Measurements from ENCODE around the gene COL9A3.

Gene COL9A3

GRCh38 chr20:62794007-62794724 lies 22.7 kb upstream of the COL9A3 start:
- H2BK12ac ChIP-seq (ENCODE audit: low read length in 2 of 2): peak overlapping the region; percentile 82 to 96
- H3K36me3 ChIP-seq (ENCODE audit: control insufficient read depth in 1 of 2, insufficient read depth in 2 of 2, low read depth in 1 of 2, low read length in 2 of 2): peaks cover 18 to 21% of the 10 kb centered on the region in 2 experiments
- H3K9ac ChIP-seq (ENCODE audit: low read length): peak overlapping the region; percentile 85
- H2AK5ac ChIP-seq (ENCODE audit: low read length, severe bottlenecking): peak overlapping the region; percentile 38
- H3K4me1 ChIP-seq (ENCODE audit: control insufficient read depth, insufficient read depth, low read depth, low read length): peaks cover 49% of the 10 kb centered on the region
- peak overlapping the region; percentile 15 for H3K27ac ChIP-seq (ENCODE audit: low read length, poor library complexity, severe bottlenecking)
- peak overlapping the region; percentile 93 to 96 for H3K4ac ChIP-seq (ENCODE audit: low read depth in 1 of 2, low read length in 2 of 2)
- peak; percentile 95 for DNase-seq
- H4K8ac ChIP-seq (ENCODE audit: low read length): peak overlapping the region; percentile 99
- peak overlapping the region in 1 of 2 experiments; percentile 87 for H3K14ac ChIP-seq (ENCODE audit: low read length in 2 of 2)
- peak overlapping the region; percentile 96 for H3K4me2 ChIP-seq (ENCODE audit: low read length, poor library complexity, severe bottlenecking)
- H2BK5ac ChIP-seq (ENCODE audit: low read depth, low read length, poor library complexity, severe bottlenecking): peak overlapping the region; percentile 20
- no peaks in the 10 kb centered on the region for H3K9me3 ChIP-seq (ENCODE audit: control insufficient read depth, low read length)
- peak overlapping the region; percentile 96 to 97 for H3K18ac ChIP-seq (ENCODE audit: low read depth in 1 of 2, low read length in 2 of 2)
- H4K91ac ChIP-seq (ENCODE audit: low read length): peak overlapping the region; percentile 99
- 1% methylated on average over 37 of the region's 69 CpGs for WGBS
- H2BK15ac ChIP-seq (ENCODE audit: low read depth, poor library complexity, severe bottlenecking): peak overlapping the region; percentile 65
- H2BK120ac ChIP-seq (ENCODE audit: low read depth, low read length): peak overlapping the region; percentile 39
- peaks cover 2 to 10% of the 10 kb centered on the region in 2 experiments for H3K27me3 ChIP-seq (ENCODE audit: control insufficient read depth in 1 of 2, insufficient read depth in 1 of 2, low read length in 2 of 2)
- peak overlapping the region in 1 of 2 experiments; percentile 14 for H3K23ac ChIP-seq (ENCODE audit: low read length in 2 of 2)
- H2AFZ ChIP-seq (ENCODE audit: low read depth, low read length): peak overlapping the region; percentile 79
- peaks cover 17% of the 10 kb centered on the region for H3K79me1 ChIP-seq (replicated peaks; ENCODE audit: low read length, poor library complexity, severe bottlenecking)
- H3K4me3 ChIP-seq (ENCODE audit: insufficient read depth in 1 of 2, low read depth in 1 of 2, low read length in 2 of 2): peak overlapping the region; percentile 51 to 87

- Histone ChIP-seq H2BK120ac (ENCODE audit: low read depth, low read length) (no peak overlapping the region), H3K4me1 (ENCODE audit: control insufficient read depth, insufficient read depth, low read depth, low read length) (peaks cover 55% of the 10 kb centered on the region), H3K23ac (ENCODE audit: low read length in 2 of 2) (no peak overlapping the region), H3K4me3 (ENCODE audit: insufficient read depth in 1 of 2, low read depth in 1 of 2, low read length in 2 of 2) (peak overlapping the region; percentile 65 to 87), H3K18ac (ENCODE audit: low read depth in 1 of 2, low read length in 2 of 2) (peak overlapping the region; percentile 8 to 96), H3K27ac (ENCODE audit: low read length, poor library complexity, severe bottlenecking) (no peak overlapping the region), H3K36me3 (ENCODE audit: control insufficient read depth in 1 of 2, insufficient read depth in 2 of 2, low read depth in 1 of 2, low read length in 2 of 2) (peaks cover 28 to 30% of the 10 kb centered on the region in 2 experiments), H2AK5ac (ENCODE audit: low read length, severe bottlenecking) (no peak overlapping the region), H4K91ac (ENCODE audit: low read length) (peak overlapping the region; percentile 80), H3K9me3 (ENCODE audit: control insufficient read depth, low read length) (no peaks in the 10 kb centered on the region), H3K79me1 (replicated peaks; ENCODE audit: low read length, poor library complexity, severe bottlenecking) (peaks cover 19% of the 10 kb centered on the region), H3K4me2 (ENCODE audit: low read length, poor library complexity, severe bottlenecking) (peak overlapping the region; percentile 96), H4K8ac (ENCODE audit: low read length) (peak overlapping the region; percentile 52), H3K9ac (ENCODE audit: low read length) (peak overlapping the region; percentile 85), H2BK12ac (ENCODE audit: low read length in 2 of 2) (peak overlapping the region in 1 of 2 experiments; percentile 69), H3K14ac (ENCODE audit: low read length in 2 of 2) (no peak overlapping the region), H3K27me3 (ENCODE audit: control insufficient read depth in 1 of 2, insufficient read depth in 1 of 2, low read length in 2 of 2) (no peaks in the 10 kb centered on the region), H3K4ac (ENCODE audit: low read depth in 1 of 2, low read length in 2 of 2) (no peak overlapping the region), H2BK15ac (ENCODE audit: low read depth, poor library complexity, severe bottlenecking) (no peak overlapping the region), H2AFZ (ENCODE audit: low read depth, low read length) (peak overlapping the region; percentile 92), H2BK5ac (ENCODE audit: low read depth, low read length, poor library complexity, severe bottlenecking) (no peak overlapping the region)
- peak; percentile 83 for DNase-seq
- under 1% methylated on average over 67 of the region's 68 CpGs for WGBS
Observed at GRCh38 chr20:62795023-62795761, 21.7 kb upstream of the COL9A3 start.

- no peaks in the 10 kb centered on the region for H3K27me3 ChIP-seq (ENCODE audit: control insufficient read depth in 1 of 2, insufficient read depth in 1 of 2, low read length in 2 of 2)
- peaks cover 48% of the 10 kb centered on the region for H3K4me1 ChIP-seq (ENCODE audit: control insufficient read depth, insufficient read depth, low read depth, low read length)
- H3K79me1 ChIP-seq (replicated peaks; ENCODE audit: low read length, poor library complexity, severe bottlenecking): peaks cover 19% of the 10 kb centered on the region
- peak overlapping the region; percentile 16 to 87 for H3K4ac ChIP-seq (ENCODE audit: low read depth in 1 of 2, low read length in 2 of 2)
- H3K9ac ChIP-seq (ENCODE audit: low read length): peak overlapping the region; percentile 80
- 56% methylated on average over 20 of the region's 53 CpGs for WGBS
- no peak overlapping the region for H2BK5ac ChIP-seq (ENCODE audit: low read depth, low read length, poor library complexity, severe bottlenecking)
- peaks cover 45% of the 10 kb centered on the region in 2 experiments for H3K36me3 ChIP-seq (ENCODE audit: control insufficient read depth in 1 of 2, insufficient read depth in 2 of 2, low read depth in 1 of 2, low read length in 2 of 2)
- H3K14ac ChIP-seq (ENCODE audit: low read length in 2 of 2): peak overlapping the region in 1 of 2 experiments; percentile 95
- peak overlapping the region in 1 of 2 experiments; percentile 36 for H3K23ac ChIP-seq (ENCODE audit: low read length in 2 of 2)
- peak overlapping the region; percentile 20 for H2AK5ac ChIP-seq (ENCODE audit: low read length, severe bottlenecking)
- peak overlapping the region; percentile 64 to 90 for H3K18ac ChIP-seq (ENCODE audit: low read depth in 1 of 2, low read length in 2 of 2)
- no peak overlapping the region for H4K91ac ChIP-seq (ENCODE audit: low read length)
- H3K9me3 ChIP-seq (ENCODE audit: control insufficient read depth, low read length): no peaks in the 10 kb centered on the region
- peak overlapping the region; percentile 36 for H2BK120ac ChIP-seq (ENCODE audit: low read depth, low read length)
- peak overlapping the region; percentile 77 to 87 for H3K4me3 ChIP-seq (ENCODE audit: insufficient read depth in 1 of 2, low read depth in 1 of 2, low read length in 2 of 2)
- H2AFZ ChIP-seq (ENCODE audit: low read depth, low read length): no peak overlapping the region
- no peak overlapping the region for H2BK15ac ChIP-seq (ENCODE audit: low read depth, poor library complexity, severe bottlenecking)
- H2BK12ac ChIP-seq (ENCODE audit: low read length in 2 of 2): peak overlapping the region in 1 of 2 experiments; percentile 45
- no peak overlapping the region for H4K8ac ChIP-seq (ENCODE audit: low read length)
- no peak overlapping the region for H3K27ac ChIP-seq (ENCODE audit: low read length, poor library complexity, severe bottlenecking)
- peak overlapping the region; percentile 84 for H3K4me2 ChIP-seq (ENCODE audit: low read length, poor library complexity, severe bottlenecking)
- DNase-seq: no peak
Observed at GRCh38 chr20:62796699-62797491, 20.0 kb upstream of the COL9A3 start.

All from mesenchymal stem cell (in vitro differentiated cells and primary cell).